ENCODE measurements around the gene EIF1B.
"Not testable (repeated sequence)": the region's sequence is repeated elsewhere in the genome, so short reads cannot be mapped to it uniquely, and the experiment has no call there.

DNA sequence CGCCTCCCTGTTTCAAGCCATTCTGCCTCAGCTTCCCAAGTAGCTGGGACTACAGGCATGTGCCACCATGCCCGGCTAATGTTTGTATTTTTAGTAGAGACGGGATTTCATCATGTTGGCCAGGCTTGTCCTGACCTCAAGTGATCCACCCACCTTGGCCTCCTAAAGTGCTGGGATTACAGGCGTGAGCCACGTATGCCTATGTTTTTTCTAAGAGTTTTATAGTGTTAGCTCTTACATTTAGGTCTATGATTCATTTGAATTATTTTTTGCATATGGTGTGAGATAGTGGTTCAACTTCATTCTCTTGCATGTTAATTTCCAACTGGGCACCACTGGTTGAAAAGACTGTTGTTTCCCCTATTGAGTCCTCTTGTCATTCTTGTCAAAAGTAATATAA is 26.4 kb upstream of the EIF1B start:
- TF ChIP-seq, protein P1, sequence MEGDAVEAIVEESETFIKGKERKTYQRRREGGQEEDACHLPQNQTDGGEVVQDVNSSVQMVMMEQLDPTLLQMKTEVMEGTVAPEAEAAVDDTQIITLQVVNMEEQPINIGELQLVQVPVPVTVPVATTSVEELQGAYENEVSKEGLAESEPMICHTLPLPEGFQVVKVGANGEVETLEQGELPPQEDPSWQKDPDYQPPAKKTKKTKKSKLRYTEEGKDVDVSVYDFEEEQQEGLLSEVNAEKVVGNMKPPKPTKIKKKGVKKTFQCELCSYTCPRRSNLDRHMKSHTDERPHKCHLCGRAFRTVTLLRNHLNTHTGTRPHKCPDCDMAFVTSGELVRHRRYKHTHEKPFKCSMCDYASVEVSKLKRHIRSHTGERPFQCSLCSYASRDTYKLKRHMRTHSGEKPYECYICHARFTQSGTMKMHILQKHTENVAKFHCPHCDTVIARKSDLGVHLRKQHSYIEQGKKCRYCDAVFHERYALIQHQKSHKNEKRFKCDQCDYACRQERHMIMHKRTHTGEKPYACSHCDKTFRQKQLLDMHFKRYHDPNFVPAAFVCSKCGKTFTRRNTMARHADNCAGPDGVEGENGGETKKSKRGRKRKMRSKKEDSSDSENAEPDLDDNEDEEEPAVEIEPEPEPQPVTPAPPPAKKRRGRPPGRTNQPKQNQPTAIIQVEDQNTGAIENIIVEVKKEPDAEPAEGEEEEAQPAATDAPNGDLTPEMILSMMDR (IDR thresholded peaks at IDR 0.05; ENCODE audit: low read depth, low read length) = not testable (repeated sequence)
- not testable (repeated sequence) for TF ChIP-seq EZH2phosphoT487 (IDR thresholded peaks at IDR 0.05; ENCODE audit: low read depth)
